Smooth muscle cell (in vitro differentiated cells): ENCODE results near the gene SYNE3. TPM values are rescaled to one million over a fixed set of nuclear protein-coding genes. Genes with fewer than 3 reads are reported as not detected.

Experiments used
- DNase-seq: peaks from one replicate; lab custom pipeline; 2025; ENCODE audit not compliant: unreplicated experiment; lab: John Stamatoyannopoulos, UW
- H2AFZ ChIP-seq: fragments of 200-600 bp; sonication (generic); 2 replicates; pipeline ENCODE4 v1.6.0; 2016; ENCODE audit warnings: antibody characterized with exemption, low read depth, mild to moderate bottlenecking
- H3F3A ChIP-seq: fragments of 200-600 bp; sonication (generic); 2 replicates; pipeline ENCODE4 v1.6.0; 2017; ENCODE audit warnings: antibody characterized with exemption, low read depth
- H3K27ac ChIP-seq: fragments of 200-600 bp; sonication (generic); 2 replicates; pipeline ENCODE4 v1.5.1; 2016; ENCODE audit warnings: low read depth, mild to moderate bottlenecking
- H3K27me3 ChIP-seq: fragments of 200-600 bp; sonication (generic); 2 replicates; pipeline ENCODE4 v1.6.1; 2016; ENCODE audit warnings: low read depth, mild to moderate bottlenecking
- H3K36me3 ChIP-seq: fragments of 200-600 bp; sonication (generic); 2 replicates; pipeline ENCODE4 v1.5.1; 2016; ENCODE audit warnings: low read depth
- H3K4me1 ChIP-seq: fragments of 200-600 bp; sonication (generic); 2 replicates; pipeline ENCODE4 v1.5.1; 2016; ENCODE audit warnings: low read depth
- H3K4me2 ChIP-seq: fragments of 200-600 bp; sonication (generic); 2 replicates; pipeline ENCODE4 v1.6.0; 2016; ENCODE audit warnings: mild to moderate bottlenecking
- H3K4me3 ChIP-seq: fragments of 200-600 bp; sonication (generic); 2 replicates; pipeline ENCODE4 v1.5.1; 2016; ENCODE audit warnings: mild to moderate bottlenecking
- H3K79me2 ChIP-seq: fragments of 200-600 bp; sonication (generic); 2 replicates; pipeline ENCODE4 v1.6.0; 2016; ENCODE audit warnings: low read depth, mild to moderate bottlenecking
- H3K9ac ChIP-seq: fragments of 200-600 bp; sonication (generic); 2 replicates; pipeline ENCODE4 v1.6.0; 2016; ENCODE audit warnings: low read depth
- H3K9me3 ChIP-seq: fragments of 200-600 bp; sonication (generic); replicated peaks from 2 replicates; pipeline ENCODE4 v1.5.1; 2016; ENCODE audit warnings: low read depth
- H4K20me1 ChIP-seq: fragments of 200-600 bp; sonication (generic); 2 replicates; pipeline ENCODE4 v1.6.0; 2016; ENCODE audit warnings: low read depth
- WGBS: methylation state at CpG from one replicate; pipeline ENCODE4 v1.1.7; 2016; ENCODE audit warnings: low lambda C conversion rate; 5-methylcytosine and 5-hydroxymethylcytosine counted together
- polyA plus RNA-seq: library from polyadenylated mRNA; unstranded; fragments of >200 nt; fragmentation: Nextera tagmentation; extraction: Ambion mirVana; gene quantifications from 2 replicates; pipeline ENCODE4 v1.2.1, GENCODE V29; 2016
- total RNA-seq: library from RNA; depleted of rRNA; stranded (reverse); fragments of >200 nt; gene quantifications from 2 replicates; pipeline ENCODE4 v1.2.3, GENCODE V29; 2014
- TF ChIP-seq, protein P1 (sequence below): fragments of 200-600 bp; sonication (generic); IDR thresholded peaks from 2 replicates; pipeline ENCODE4 v1.5.1; 2017; ENCODE audit warnings: borderline replicate concordance, mild to moderate bottlenecking, antibody characterized with exemption; ENCODE audit not compliant: insufficient read depth, poor library complexity, severe bottlenecking

SYNE3 gene
- total and polyA plus RNA-seq, 2 experiments from 2014 or later, result 4.0 to 4.1 TPM

GRCh38 chr14:95475540-95476240 is 40.8 kb downstream of the SYNE3 start:
- TF ChIP-seq, protein P1, sequence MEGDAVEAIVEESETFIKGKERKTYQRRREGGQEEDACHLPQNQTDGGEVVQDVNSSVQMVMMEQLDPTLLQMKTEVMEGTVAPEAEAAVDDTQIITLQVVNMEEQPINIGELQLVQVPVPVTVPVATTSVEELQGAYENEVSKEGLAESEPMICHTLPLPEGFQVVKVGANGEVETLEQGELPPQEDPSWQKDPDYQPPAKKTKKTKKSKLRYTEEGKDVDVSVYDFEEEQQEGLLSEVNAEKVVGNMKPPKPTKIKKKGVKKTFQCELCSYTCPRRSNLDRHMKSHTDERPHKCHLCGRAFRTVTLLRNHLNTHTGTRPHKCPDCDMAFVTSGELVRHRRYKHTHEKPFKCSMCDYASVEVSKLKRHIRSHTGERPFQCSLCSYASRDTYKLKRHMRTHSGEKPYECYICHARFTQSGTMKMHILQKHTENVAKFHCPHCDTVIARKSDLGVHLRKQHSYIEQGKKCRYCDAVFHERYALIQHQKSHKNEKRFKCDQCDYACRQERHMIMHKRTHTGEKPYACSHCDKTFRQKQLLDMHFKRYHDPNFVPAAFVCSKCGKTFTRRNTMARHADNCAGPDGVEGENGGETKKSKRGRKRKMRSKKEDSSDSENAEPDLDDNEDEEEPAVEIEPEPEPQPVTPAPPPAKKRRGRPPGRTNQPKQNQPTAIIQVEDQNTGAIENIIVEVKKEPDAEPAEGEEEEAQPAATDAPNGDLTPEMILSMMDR, result no peak
- Histone ChIP-seq H3F3A (no peaks in the 10 kb centered on the region), H3K9ac (no peak overlapping the region), H3K4me2 (no peak overlapping the region), H3K79me2 (no peaks in the 10 kb centered on the region), H3K27ac (no peak overlapping the region), H3K36me3 (no peaks in the 10 kb centered on the region), H2AFZ (no peak overlapping the region), H4K20me1 (no peaks in the 10 kb centered on the region), H3K4me1 (peaks cover 6% of the 10 kb centered on the region), H3K4me3 (no peak overlapping the region), H3K9me3 (no peaks in the 10 kb centered on the region), H3K27me3 (no peaks in the 10 kb centered on the region)
- DNase-seq, result no peak
- whole genome bisulfite sequencing, result 76% methylated on average over 19 of the region's 19 CpGs

DNA sequence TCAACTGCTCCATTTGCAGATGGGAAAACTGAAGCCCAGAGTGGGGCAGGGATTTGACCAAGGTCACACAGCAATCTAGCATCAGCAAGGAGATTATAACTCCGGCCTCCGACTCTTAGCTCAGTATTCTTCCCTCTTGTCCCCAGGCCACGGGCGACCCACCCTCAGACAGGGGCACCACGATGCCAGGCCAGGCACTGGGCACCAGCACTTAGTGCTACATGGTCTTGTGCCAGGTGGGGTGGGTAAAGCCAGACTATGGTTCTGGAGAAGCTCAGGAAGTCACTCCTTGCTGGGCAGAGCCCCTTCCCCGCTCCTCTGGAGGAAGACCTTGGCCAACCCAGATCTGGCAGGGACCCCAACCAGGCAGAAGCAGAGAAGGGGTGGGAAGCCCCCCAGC is 41.5 kb downstream of the SYNE3 start:
- H3K27ac ChIP-seq, result no peak overlapping the region
- no peak overlapping the region for H3K4me3 ChIP-seq
- WGBS, result 99% methylated on average over 6 of the region's 6 CpGs
- no peak overlapping the region for H3K9ac ChIP-seq
- H3K9me3 ChIP-seq, result no peaks in the 10 kb centered on the region
- no peaks in the 10 kb centered on the region for H3F3A ChIP-seq
- no peak overlapping the region for H3K4me2 ChIP-seq
- no peaks in the 10 kb centered on the region for H3K27me3 ChIP-seq
- no peaks in the 10 kb centered on the region for H4K20me1 ChIP-seq
- no peaks in the 10 kb centered on the region for H3K4me1 ChIP-seq
- TF ChIP-seq, protein P1, result no peak
- no peaks in the 10 kb centered on the region for H3K79me2 ChIP-seq
- no peaks in the 10 kb centered on the region for H3K36me3 ChIP-seq
- DNase-seq, result no peak
- H2AFZ ChIP-seq, result no peak overlapping the region

- Histone ChIP-seq H3K9me3 (no peaks in the 10 kb centered on the region), H3K4me2 (no peak overlapping the region), H4K20me1 (no peaks in the 10 kb centered on the region), H3K27ac (no peak overlapping the region), H3K9ac (no peak overlapping the region), H3K27me3 (no peaks in the 10 kb centered on the region), H3K36me3 (no peaks in the 10 kb centered on the region), H2AFZ (no peak overlapping the region), H3F3A (no peaks in the 10 kb centered on the region), H3K79me2 (no peaks in the 10 kb centered on the region), H3K4me1 (no peaks in the 10 kb centered on the region), H3K4me3 (no peak overlapping the region)
- DNase-seq, result no peak
- 95% methylated on average over 6 of the region's 6 CpGs for WGBS
- TF ChIP-seq, protein P1, result no peak
These were observed 42.0 kb downstream of the SYNE3 start for GRCh38 chr14:95474486-95474885.

- Histone ChIP-seq H3K27me3 (no peaks in the 10 kb centered on the region), H3K9me3 (no peaks in the 10 kb centered on the region), H3K4me2 (peak overlapping the region; percentile 47), H3K4me3 (no peak overlapping the region), H2AFZ (no peak overlapping the region), H3K4me1 (no peaks in the 10 kb centered on the region), H3K36me3 (no peaks in the 10 kb centered on the region), H3K79me2 (no peaks in the 10 kb centered on the region), H3F3A (no peaks in the 10 kb centered on the region), H4K20me1 (no peaks in the 10 kb centered on the region), H3K9ac (no peak overlapping the region), H3K27ac (no peak overlapping the region)
- TF ChIP-seq, protein P1, result no peak
- WGBS, result 68% methylated on average over 10 of the region's 10 CpGs
- no peak for DNase-seq
These were observed 43.6 kb downstream of the SYNE3 start for GRCh38 chr14:95472819-95473251.
